ENCODE data around the gene SAFB2.

Gene SAFB2

DNA sequence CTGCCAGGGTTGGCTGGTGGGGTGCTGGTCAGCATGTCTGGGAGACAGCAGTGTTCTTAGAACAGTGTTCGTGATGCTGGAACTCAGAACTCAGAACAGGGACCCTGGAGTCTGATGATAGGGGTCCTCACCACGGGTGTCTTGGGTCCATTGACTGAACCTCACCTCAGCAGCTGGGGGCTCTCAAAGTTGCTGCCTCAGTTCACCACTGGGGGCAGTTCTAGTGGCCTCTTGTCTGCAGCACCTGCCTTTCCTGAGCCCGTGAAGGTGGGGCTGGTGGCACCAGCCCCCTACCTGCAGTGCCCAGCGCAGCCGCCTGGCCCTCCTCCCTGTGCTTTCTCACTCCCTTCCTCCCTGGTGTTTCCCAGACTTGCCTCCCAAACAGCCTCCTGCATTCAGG lies 28.8 kb upstream of the SAFB2 start:
- Histone ChIP-seq H3K36me3 (ENCODE audit: control insufficient read depth, insufficient read depth, low read length) (peaks cover 68% of the 10 kb centered on the region), H3K27ac (ENCODE audit: low read depth, low read length) (no peak overlapping the region), H3K4me3 (ENCODE audit: low read length) (no peak overlapping the region), H3K4me1 (ENCODE audit: control insufficient read depth, insufficient read depth, low read length) (no peaks in the 10 kb centered on the region), H3K9ac (ENCODE audit: low read length) (no peak overlapping the region), H3K27me3 (ENCODE audit: control insufficient read depth, insufficient read depth, low read length) (no peaks in the 10 kb centered on the region)

- no peaks in the 10 kb centered on the region for H3K4me1 ChIP-seq (ENCODE audit: control insufficient read depth, insufficient read depth, low read length)
- peaks cover 61% of the 10 kb centered on the region for H3K36me3 ChIP-seq (ENCODE audit: control insufficient read depth, insufficient read depth, low read length)
- no peaks in the 10 kb centered on the region for H3K27me3 ChIP-seq (ENCODE audit: control insufficient read depth, insufficient read depth, low read length)
- no peak overlapping the region for H3K9ac ChIP-seq (ENCODE audit: low read length)
- no peak overlapping the region for H3K27ac ChIP-seq (ENCODE audit: low read depth, low read length)
- no peak overlapping the region for H3K4me3 ChIP-seq (ENCODE audit: low read length)
Observed at GRCh38 chr19:5648464-5648863, 25.9 kb upstream of the SAFB2 start.

- no peak overlapping the region for H3K4me3 ChIP-seq (ENCODE audit: low read length)
- H3K9ac ChIP-seq (ENCODE audit: low read length): no peak overlapping the region
- H3K27ac ChIP-seq (ENCODE audit: low read depth, low read length): no peak overlapping the region
- peaks cover 46% of the 10 kb centered on the region for H3K36me3 ChIP-seq (ENCODE audit: control insufficient read depth, insufficient read depth, low read length)
- no peaks in the 10 kb centered on the region for H3K27me3 ChIP-seq (ENCODE audit: control insufficient read depth, insufficient read depth, low read length)
- no peaks in the 10 kb centered on the region for H3K4me1 ChIP-seq (ENCODE audit: control insufficient read depth, insufficient read depth, low read length)
Observed at GRCh38 chr19:5646703-5647102, 24.1 kb upstream of the SAFB2 start.

DNA sequence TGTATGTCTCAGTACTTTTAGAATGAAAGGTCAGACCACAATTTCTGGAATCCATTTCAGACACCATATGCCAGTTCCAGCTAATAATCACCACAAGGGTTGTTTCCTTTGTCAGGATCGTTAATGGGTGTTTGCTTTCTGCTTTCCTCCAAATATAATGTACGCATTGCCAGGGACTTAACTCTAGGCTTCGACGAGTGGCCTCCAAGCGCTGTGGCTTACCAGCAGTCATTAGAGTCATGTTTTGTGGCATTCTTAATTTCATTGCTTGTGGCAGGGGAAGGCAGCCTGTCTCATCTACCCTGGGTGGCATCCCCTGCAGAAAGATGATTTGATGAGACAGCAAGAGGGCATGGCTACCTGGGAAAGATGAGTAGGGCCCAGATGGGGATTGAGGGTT lies 22.8 kb upstream of the SAFB2 start:
- Histone ChIP-seq H3K27me3 (ENCODE audit: control insufficient read depth, insufficient read depth, low read length) (no peaks in the 10 kb centered on the region), H3K9ac (ENCODE audit: low read length) (no peak overlapping the region), H3K4me1 (ENCODE audit: control insufficient read depth, insufficient read depth, low read length) (no peaks in the 10 kb centered on the region), H3K27ac (ENCODE audit: low read depth, low read length) (no peak overlapping the region), H3K4me3 (ENCODE audit: low read length) (no peak overlapping the region), H3K36me3 (ENCODE audit: control insufficient read depth, insufficient read depth, low read length) (peaks cover 39% of the 10 kb centered on the region)

- H3K4me3 ChIP-seq (ENCODE audit: low read length): no peak overlapping the region
- no peak overlapping the region for H3K9ac ChIP-seq (ENCODE audit: low read length)
- H3K27me3 ChIP-seq (ENCODE audit: control insufficient read depth, insufficient read depth, low read length): no peaks in the 10 kb centered on the region
- peaks cover 33% of the 10 kb centered on the region for H3K36me3 ChIP-seq (ENCODE audit: control insufficient read depth, insufficient read depth, low read length)
- H3K4me1 ChIP-seq (ENCODE audit: control insufficient read depth, insufficient read depth, low read length): no peaks in the 10 kb centered on the region
- no peak overlapping the region for H3K27ac ChIP-seq (ENCODE audit: low read depth, low read length)
Observed at GRCh38 chr19:5644037-5644436, 21.5 kb upstream of the SAFB2 start.

GRCh38 chr19:5643060-5643459 lies 20.5 kb upstream of the SAFB2 start:
- no peaks in the 10 kb centered on the region for H3K4me1 ChIP-seq (ENCODE audit: control insufficient read depth, insufficient read depth, low read length)
- H3K27me3 ChIP-seq (ENCODE audit: control insufficient read depth, insufficient read depth, low read length): no peaks in the 10 kb centered on the region
- no peak overlapping the region for H3K4me3 ChIP-seq (ENCODE audit: low read length)
- peaks cover 29% of the 10 kb centered on the region for H3K36me3 ChIP-seq (ENCODE audit: control insufficient read depth, insufficient read depth, low read length)
- no peak overlapping the region for H3K9ac ChIP-seq (ENCODE audit: low read length)
- no peak overlapping the region for H3K27ac ChIP-seq (ENCODE audit: low read depth, low read length)

DNA sequence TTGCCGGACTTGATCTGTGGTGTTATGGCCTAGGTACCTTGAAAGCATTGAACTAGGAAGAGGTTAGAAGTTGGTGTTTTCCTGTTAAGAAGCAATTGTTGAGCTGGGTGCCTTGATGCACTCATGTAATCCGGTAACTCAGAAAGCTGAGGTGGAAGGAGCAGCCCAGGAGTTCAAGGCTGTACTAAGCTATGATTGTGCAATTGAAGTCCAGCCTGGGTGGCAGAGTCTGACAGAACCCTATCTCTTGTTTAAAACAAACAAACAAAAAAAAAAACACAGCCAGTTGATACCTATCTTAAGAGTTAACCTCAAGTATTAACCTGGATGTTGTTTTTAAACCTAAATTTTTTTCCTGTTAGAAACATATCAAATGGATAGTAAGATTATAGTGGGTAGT lies 19.6 kb upstream of the SAFB2 start:
- Histone ChIP-seq H3K9ac (ENCODE audit: low read length) (no peak overlapping the region), H3K36me3 (ENCODE audit: control insufficient read depth, insufficient read depth, low read length) (peaks cover 24% of the 10 kb centered on the region), H3K4me3 (ENCODE audit: low read length) (no peak overlapping the region), H3K4me1 (ENCODE audit: control insufficient read depth, insufficient read depth, low read length) (no peaks in the 10 kb centered on the region), H3K27ac (ENCODE audit: low read depth, low read length) (no peak overlapping the region), H3K27me3 (ENCODE audit: control insufficient read depth, insufficient read depth, low read length) (no peaks in the 10 kb centered on the region)

DNA sequence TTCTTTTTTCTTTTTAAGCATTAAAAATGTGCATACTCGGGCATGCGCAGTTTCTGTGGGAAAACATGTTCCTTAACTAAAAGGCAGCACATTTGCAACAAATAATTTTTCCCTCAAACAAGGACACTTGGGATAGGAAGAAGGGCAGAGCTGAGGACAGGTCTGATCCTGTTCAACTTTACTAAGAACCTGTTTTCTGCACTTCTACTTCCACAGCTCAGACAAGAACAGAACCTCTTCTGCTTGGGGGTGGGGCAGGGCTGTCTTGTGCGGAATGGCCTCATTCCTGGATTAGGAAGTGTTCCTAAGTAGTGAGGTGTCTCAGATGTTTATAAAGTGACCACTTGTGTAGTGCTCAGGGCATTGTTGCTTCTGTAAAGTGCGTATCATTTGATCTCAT lies 18.6 kb upstream of the SAFB2 start:
- Histone ChIP-seq H3K27ac (ENCODE audit: low read depth, low read length) (no peak overlapping the region), H3K27me3 (ENCODE audit: control insufficient read depth, insufficient read depth, low read length) (no peaks in the 10 kb centered on the region), H3K4me3 (ENCODE audit: low read length) (no peak overlapping the region), H3K36me3 (ENCODE audit: control insufficient read depth, insufficient read depth, low read length) (peaks cover 14% of the 10 kb centered on the region), H3K4me1 (ENCODE audit: control insufficient read depth, insufficient read depth, low read length) (no peaks in the 10 kb centered on the region), H3K9ac (ENCODE audit: low read length) (no peak overlapping the region)

DNA sequence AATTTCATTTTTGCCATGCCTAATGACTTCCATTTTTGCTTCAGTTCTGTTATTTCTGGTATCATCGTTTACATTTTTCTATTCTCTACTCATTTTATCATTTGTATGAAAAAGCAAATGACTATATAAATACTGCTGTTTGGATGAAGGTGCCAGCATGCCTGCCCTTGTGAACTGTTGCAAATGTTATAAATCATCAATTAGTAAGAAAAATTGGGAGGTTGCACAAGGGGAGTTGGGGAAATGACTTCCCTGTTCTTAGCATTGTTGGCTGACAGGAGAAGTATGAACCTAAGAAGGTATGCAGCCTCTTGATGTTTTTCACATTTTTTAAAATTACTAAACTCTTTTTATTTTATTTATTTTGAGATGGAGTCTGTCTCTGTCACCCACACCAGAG lies 15.4 kb upstream of the SAFB2 start:
- Histone ChIP-seq H3K4me3 (ENCODE audit: low read length) (no peak overlapping the region), H3K9ac (ENCODE audit: low read length) (no peak overlapping the region), H3K4me1 (ENCODE audit: control insufficient read depth, insufficient read depth, low read length) (peaks cover 3% of the 10 kb centered on the region), H3K27me3 (ENCODE audit: control insufficient read depth, insufficient read depth, low read length) (no peaks in the 10 kb centered on the region), H3K36me3 (ENCODE audit: control insufficient read depth, insufficient read depth, low read length) (peaks cover 5% of the 10 kb centered on the region), H3K27ac (ENCODE audit: low read depth, low read length) (no peak overlapping the region)

GRCh38 chr19:5635427-5635826 lies 12.9 kb upstream of the SAFB2 start:
- no peaks in the 10 kb centered on the region for H3K27me3 ChIP-seq (ENCODE audit: control insufficient read depth, insufficient read depth, low read length)
- H3K27ac ChIP-seq (ENCODE audit: low read depth, low read length): no peak overlapping the region
- no peak overlapping the region for H3K4me3 ChIP-seq (ENCODE audit: low read length)
- H3K36me3 ChIP-seq (ENCODE audit: control insufficient read depth, insufficient read depth, low read length): no peaks in the 10 kb centered on the region
- H3K9ac ChIP-seq (ENCODE audit: low read length): no peak overlapping the region
- H3K4me1 ChIP-seq (ENCODE audit: control insufficient read depth, insufficient read depth, low read length): peaks cover 13% of the 10 kb centered on the region

DNA sequence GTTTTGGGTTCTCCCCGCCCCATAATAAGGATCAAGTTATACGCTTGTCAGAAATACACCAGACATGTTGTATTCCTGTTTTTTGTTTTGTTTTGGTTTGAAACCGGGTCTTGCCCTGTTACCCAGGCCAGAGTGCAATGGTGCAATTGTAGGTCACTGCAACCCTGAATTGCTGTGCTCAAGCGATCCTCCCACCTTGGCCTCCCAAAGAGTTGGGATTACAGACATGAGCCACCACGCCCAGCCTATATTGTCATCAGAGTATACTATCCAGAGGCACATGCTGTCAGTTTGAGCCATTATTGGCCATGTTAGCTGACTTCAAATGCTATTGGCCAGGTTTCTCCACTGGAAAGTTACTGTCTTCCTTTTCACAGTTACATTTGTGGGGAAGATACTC lies 10.1 kb upstream of the SAFB2 start:
- Histone ChIP-seq H3K27ac (ENCODE audit: low read depth, low read length) (peak overlapping the region; percentile 14), H3K4me1 (ENCODE audit: control insufficient read depth, insufficient read depth, low read length) (peaks cover 15% of the 10 kb centered on the region), H3K36me3 (ENCODE audit: control insufficient read depth, insufficient read depth, low read length) (peaks cover 2% of the 10 kb centered on the region), H3K4me3 (ENCODE audit: low read length) (no peak overlapping the region), H3K9ac (ENCODE audit: low read length) (no peak overlapping the region), H3K27me3 (ENCODE audit: control insufficient read depth, insufficient read depth, low read length) (no peaks in the 10 kb centered on the region)

DNA sequence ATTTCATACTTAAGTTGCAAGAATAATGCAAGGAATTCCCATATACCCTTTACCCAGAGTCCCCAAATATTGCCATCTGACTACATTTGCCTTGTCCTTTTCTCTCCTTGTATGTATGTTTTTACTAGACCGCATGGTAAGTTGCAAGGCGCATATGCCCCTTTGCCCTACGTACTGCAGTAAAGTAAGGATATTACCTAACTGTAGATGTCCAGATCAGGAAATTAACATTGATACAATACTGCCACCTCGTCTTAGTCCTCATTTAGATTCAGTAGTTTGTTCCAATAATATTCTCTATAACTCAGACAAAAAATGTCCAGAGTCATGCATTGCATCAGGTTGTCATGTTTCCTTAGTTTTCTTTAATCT lies 9.7 kb upstream of the SAFB2 start:
- no peak overlapping the region for H3K27ac ChIP-seq (ENCODE audit: low read depth, low read length)
- H3K4me1 ChIP-seq (ENCODE audit: control insufficient read depth, insufficient read depth, low read length): peaks cover 19% of the 10 kb centered on the region
- no peaks in the 10 kb centered on the region for H3K27me3 ChIP-seq (ENCODE audit: control insufficient read depth, insufficient read depth, low read length)
- H3K36me3 ChIP-seq (ENCODE audit: control insufficient read depth, insufficient read depth, low read length): peaks cover 2% of the 10 kb centered on the region
- H3K9ac ChIP-seq (ENCODE audit: low read length): no peak overlapping the region
- no peak overlapping the region for H3K4me3 ChIP-seq (ENCODE audit: low read length)

DNA sequence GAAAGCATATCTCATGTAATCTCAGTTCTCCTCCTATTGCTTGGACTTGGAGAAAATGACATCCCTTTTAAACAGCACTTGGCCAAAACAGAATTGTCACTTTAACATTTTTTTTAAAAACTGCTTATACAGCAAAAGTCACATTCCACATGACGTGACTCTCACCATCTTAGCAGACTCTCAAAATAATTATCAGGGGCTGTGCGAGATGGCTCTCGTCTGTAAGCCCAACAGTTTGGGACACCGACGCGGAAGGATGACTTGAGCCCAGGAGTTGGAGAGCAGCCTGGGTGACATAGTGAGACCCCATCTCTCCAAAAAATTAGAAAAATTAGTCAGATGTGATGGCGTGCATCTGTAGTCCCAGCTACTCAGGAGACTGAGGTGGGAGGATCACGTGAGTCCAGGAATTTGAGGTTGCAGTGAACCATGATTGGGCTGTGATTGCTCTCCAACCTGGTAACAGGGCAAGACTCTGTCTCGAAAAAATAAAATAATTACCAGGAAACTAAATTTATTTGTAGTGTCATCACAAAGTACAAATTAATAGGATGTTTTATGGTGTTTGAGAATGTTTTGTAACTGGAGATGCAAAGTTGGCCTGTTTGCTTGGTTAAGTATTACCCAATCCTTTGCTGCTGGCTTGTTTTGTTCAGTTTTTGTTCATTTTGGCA lies 9.1 kb upstream of the SAFB2 start:
- H3K36me3 ChIP-seq (ENCODE audit: control insufficient read depth, insufficient read depth, low read length): peaks cover 4% of the 10 kb centered on the region
- peaks cover 19% of the 10 kb centered on the region for H3K4me1 ChIP-seq (ENCODE audit: control insufficient read depth, insufficient read depth, low read length)
- no peak overlapping the region for H3K27ac ChIP-seq (ENCODE audit: low read depth, low read length)
- no peak overlapping the region for H3K9ac ChIP-seq (ENCODE audit: low read length)
- H3K4me3 ChIP-seq (ENCODE audit: low read length): no peak overlapping the region
- H3K27me3 ChIP-seq (ENCODE audit: control insufficient read depth, insufficient read depth, low read length): no peaks in the 10 kb centered on the region
